ENCODE data around the gene ANKRD12.

The ANKRD12 gene

GRCh38 chr18:9206421-9206820 is 69.8 kb downstream of the ANKRD12 start:
- Histone ChIP-seq H3K36me3 (ENCODE audit: insufficient read depth, low read length) (peaks cover 44% of the 10 kb centered on the region), H3K27me3 (ENCODE audit: insufficient read depth, low read length, poor library complexity, severe bottlenecking) (no peaks in the 10 kb centered on the region), H3K4me2 (ENCODE audit: low read depth, low read length, poor library complexity, severe bottlenecking) (no peak overlapping the region), H3K4me1 (ENCODE audit: insufficient read depth, low read length, poor library complexity, severe bottlenecking) (peaks cover 7% of the 10 kb centered on the region), H3K9me3 (ENCODE audit: insufficient read depth, low read depth, low read length) (no peaks in the 10 kb centered on the region), H3F3A (ENCODE audit: low read depth) (no peaks in the 10 kb centered on the region; the same call in 1 of the 2 replicates), H3K9me2 (replicated peaks; ENCODE audit: low read depth, low read length) (no peaks in the 10 kb centered on the region), H3K79me2 (ENCODE audit: insufficient read depth, low read length) (no peaks in the 10 kb centered on the region), H2AFZ (ENCODE audit: low read length) (no peak overlapping the region), H4K20me1 (ENCODE audit: insufficient read depth, low read length, poor library complexity, severe bottlenecking) (no peaks in the 10 kb centered on the region), H3K4me3 (ENCODE audit: low read length, poor library complexity, severe bottlenecking) (no peak overlapping the region), H3K9ac (ENCODE audit: low read depth, low read length, poor library complexity, severe bottlenecking) (no peak overlapping the region)
- no peak for TF ChIP-seq EZH2phosphoT487 (IDR thresholded peaks at IDR 0.05; ENCODE audit: borderline replicate concordance)
- TF ChIP-seq, protein P1, sequence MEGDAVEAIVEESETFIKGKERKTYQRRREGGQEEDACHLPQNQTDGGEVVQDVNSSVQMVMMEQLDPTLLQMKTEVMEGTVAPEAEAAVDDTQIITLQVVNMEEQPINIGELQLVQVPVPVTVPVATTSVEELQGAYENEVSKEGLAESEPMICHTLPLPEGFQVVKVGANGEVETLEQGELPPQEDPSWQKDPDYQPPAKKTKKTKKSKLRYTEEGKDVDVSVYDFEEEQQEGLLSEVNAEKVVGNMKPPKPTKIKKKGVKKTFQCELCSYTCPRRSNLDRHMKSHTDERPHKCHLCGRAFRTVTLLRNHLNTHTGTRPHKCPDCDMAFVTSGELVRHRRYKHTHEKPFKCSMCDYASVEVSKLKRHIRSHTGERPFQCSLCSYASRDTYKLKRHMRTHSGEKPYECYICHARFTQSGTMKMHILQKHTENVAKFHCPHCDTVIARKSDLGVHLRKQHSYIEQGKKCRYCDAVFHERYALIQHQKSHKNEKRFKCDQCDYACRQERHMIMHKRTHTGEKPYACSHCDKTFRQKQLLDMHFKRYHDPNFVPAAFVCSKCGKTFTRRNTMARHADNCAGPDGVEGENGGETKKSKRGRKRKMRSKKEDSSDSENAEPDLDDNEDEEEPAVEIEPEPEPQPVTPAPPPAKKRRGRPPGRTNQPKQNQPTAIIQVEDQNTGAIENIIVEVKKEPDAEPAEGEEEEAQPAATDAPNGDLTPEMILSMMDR (conservative IDR thresholded peaks at IDR 0.05; ENCODE audit: low read length): no peak

- H3F3A ChIP-seq (ENCODE audit: low read depth): no peaks in the 10 kb centered on the region; the same call in 1 of the 2 replicates
- no peak overlapping the region for H3K9ac ChIP-seq (ENCODE audit: low read depth, low read length, poor library complexity, severe bottlenecking)
- H3K79me2 ChIP-seq (ENCODE audit: insufficient read depth, low read length): no peaks in the 10 kb centered on the region
- no peaks in the 10 kb centered on the region for H4K20me1 ChIP-seq (ENCODE audit: insufficient read depth, low read length, poor library complexity, severe bottlenecking)
- H3K4me3 ChIP-seq (ENCODE audit: low read length, poor library complexity, severe bottlenecking): no peak overlapping the region
- H3K27me3 ChIP-seq (ENCODE audit: insufficient read depth, low read length, poor library complexity, severe bottlenecking): no peaks in the 10 kb centered on the region
- H3K4me1 ChIP-seq (ENCODE audit: insufficient read depth, low read length, poor library complexity, severe bottlenecking): peaks cover 7% of the 10 kb centered on the region
- H3K9me3 ChIP-seq (ENCODE audit: insufficient read depth, low read depth, low read length): no peaks in the 10 kb centered on the region
- H3K36me3 ChIP-seq (ENCODE audit: insufficient read depth, low read length): peaks cover 63% of the 10 kb centered on the region
- H3K9me2 ChIP-seq (replicated peaks; ENCODE audit: low read depth, low read length): no peaks in the 10 kb centered on the region
- H2AFZ ChIP-seq (ENCODE audit: low read length): no peak overlapping the region
- H3K4me2 ChIP-seq (ENCODE audit: low read depth, low read length, poor library complexity, severe bottlenecking): no peak overlapping the region
- TF ChIP-seq, protein P1 (conservative IDR thresholded peaks at IDR 0.05; ENCODE audit: low read length): no peak
- TF ChIP-seq EZH2phosphoT487 (IDR thresholded peaks at IDR 0.05; ENCODE audit: borderline replicate concordance): no peak
These were observed 72.7 kb downstream of the ANKRD12 start for GRCh38 chr18:9209279-9209678.

- H4K20me1 ChIP-seq (ENCODE audit: insufficient read depth, low read length, poor library complexity, severe bottlenecking): no peaks in the 10 kb centered on the region
- no peaks in the 10 kb centered on the region for H3K27me3 ChIP-seq (ENCODE audit: insufficient read depth, low read length, poor library complexity, severe bottlenecking)
- H3K9me2 ChIP-seq (replicated peaks; ENCODE audit: low read depth, low read length): no peaks in the 10 kb centered on the region
- TF ChIP-seq, protein P1 (conservative IDR thresholded peaks at IDR 0.05; ENCODE audit: low read length): no peak
- TF ChIP-seq EZH2phosphoT487 (IDR thresholded peaks at IDR 0.05; ENCODE audit: borderline replicate concordance): no peak
- H3K4me1 ChIP-seq (ENCODE audit: insufficient read depth, low read length, poor library complexity, severe bottlenecking): peaks cover 7% of the 10 kb centered on the region
- no peaks in the 10 kb centered on the region for H3F3A ChIP-seq (ENCODE audit: low read depth)
- H3K9me3 ChIP-seq (ENCODE audit: insufficient read depth, low read depth, low read length): no peaks in the 10 kb centered on the region
- no peak overlapping the region for H3K4me3 ChIP-seq (ENCODE audit: low read length, poor library complexity, severe bottlenecking)
- H2AFZ ChIP-seq (ENCODE audit: low read length): no peak overlapping the region
- no peaks in the 10 kb centered on the region for H3K79me2 ChIP-seq (ENCODE audit: insufficient read depth, low read length)
- H3K36me3 ChIP-seq (ENCODE audit: insufficient read depth, low read length): peaks cover 62% of the 10 kb centered on the region
- H3K4me2 ChIP-seq (ENCODE audit: low read depth, low read length, poor library complexity, severe bottlenecking): no peak overlapping the region
- no peak overlapping the region for H3K9ac ChIP-seq (ENCODE audit: low read depth, low read length, poor library complexity, severe bottlenecking)
These were observed 74.4 kb downstream of the ANKRD12 start for GRCh38 chr18:9210966-9211365.

All from Loucy (cell line).